Measurements from ENCODE around the gene GLUL. TPM values are rescaled to one million over a fixed set of nuclear protein-coding genes. Genes with fewer than 3 reads are reported as not detected.
"Not testable (repeated sequence)": the region's sequence is repeated elsewhere in the genome, so short reads cannot be mapped to it uniquely, and the experiment has no call there.

Gene GLUL
- total and polyA plus RNA-seq, 4 experiments from 2014 or later, result 78.5 to 96.0 (median 89.5) TPM

DNA sequence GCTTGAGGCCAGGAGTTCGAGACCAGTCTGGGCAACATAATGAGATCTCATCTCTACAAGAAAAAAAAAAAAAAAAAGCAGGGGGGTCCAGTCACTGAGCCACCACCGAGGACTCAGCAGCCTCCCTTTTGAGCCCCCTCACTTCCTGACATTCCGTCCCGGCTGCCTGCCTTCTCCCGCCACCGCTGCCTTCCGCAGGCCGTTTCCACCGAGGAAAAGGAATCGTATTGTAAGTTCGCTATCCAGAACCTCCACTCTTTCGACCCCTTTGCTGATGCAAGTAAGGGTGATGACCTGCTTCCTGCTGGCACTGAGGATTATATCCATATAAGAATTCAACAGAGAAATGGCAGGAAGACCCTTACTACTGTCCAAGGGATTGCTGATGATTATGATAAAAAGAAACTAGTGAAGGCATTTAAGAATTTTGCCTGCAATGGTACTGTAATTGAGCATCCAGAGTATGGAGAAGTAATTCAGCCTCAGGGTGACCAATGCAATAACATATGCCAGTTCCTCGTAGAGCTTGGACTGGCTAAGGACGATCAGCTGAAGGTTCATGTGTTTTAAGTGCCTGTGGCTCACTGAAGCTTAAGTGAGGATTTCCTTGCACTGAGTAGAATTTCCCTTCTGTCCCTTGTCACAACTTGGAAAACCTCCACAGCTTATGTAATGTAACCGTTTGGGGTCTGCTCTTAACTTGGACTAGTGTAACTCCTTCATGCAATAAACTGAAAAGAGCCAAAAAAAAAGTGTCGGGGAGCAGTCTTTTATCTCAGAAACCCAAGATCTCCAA is 55.6 kb downstream of the GLUL start:
- ChIA-PET CTCF (ENCODE audit: partially characterized antibody) (no interaction called here), POLR2A (ENCODE audit: partially characterized antibody) (no interaction called here)
- no peak overlapping the region for H3K27ac ChIP-seq (ENCODE audit: low read depth, low read length)
- H3K36me3 Mint-ChIP-seq, result no peaks in the 10 kb centered on the region
- no peak for DNase-seq
- peaks cover 0 to 2% of the 10 kb centered on the region in 2 donors for H3K27me3 Mint-ChIP-seq
- intact Hi-C loops (cut with micrococcal nuclease), result no loop called here
- H3K4me1 ChIP-seq (ENCODE audit: insufficient read depth, low read length), result no peaks in the 10 kb centered on the region
- no peaks in the 10 kb centered on the region for H3K27me3 ChIP-seq (ENCODE audit: insufficient read depth, low read length)
- H3K9me3 ChIP-seq (ENCODE audit: control insufficient read depth in 1 of 2, low read length in 2 of 2), result no peaks in the 10 kb centered on the region
- no peak overlapping the region for H3K4me3 Mint-ChIP-seq
- no peaks in the 10 kb centered on the region for H3K9me3 Mint-ChIP-seq
- H3K27ac Mint-ChIP-seq, result no peak overlapping the region
- H3K4me3 ChIP-seq (ENCODE audit: low read length in 2 of 2), result no peak overlapping the region
- H3K4me1 Mint-ChIP-seq, result peaks cover 0 to 1% (median 0%) of the 10 kb centered on the region in 4 donors
- H3K36me3 ChIP-seq (ENCODE audit: insufficient read depth, low read length), result no peaks in the 10 kb centered on the region

- H3K9me3 Mint-ChIP-seq; H3K4me1 ChIP-seq (ENCODE audit: insufficient read depth, low read length); DNase-seq; H3K27me3 Mint-ChIP-seq; H3K4me1 Mint-ChIP-seq; intact Hi-C loops (cut with micrococcal nuclease); H3K36me3 ChIP-seq (ENCODE audit: insufficient read depth, low read length); H3K36me3 Mint-ChIP-seq; H3K9me3 ChIP-seq (ENCODE audit: control insufficient read depth in 1 of 2, low read length in 2 of 2); H3K27ac ChIP-seq (ENCODE audit: low read depth, low read length); H3K27ac Mint-ChIP-seq; H3K4me3 ChIP-seq (ENCODE audit: low read length in 2 of 2); H3K27me3 ChIP-seq (ENCODE audit: insufficient read depth, low read length); POLR2A ChIA-PET (ENCODE audit: partially characterized antibody); H3K4me3 Mint-ChIP-seq: not testable (repeated sequence)
- CTCF ChIA-PET (ENCODE audit: partially characterized antibody), result interaction anchor here (0.6 kb wide), 1 partner anchor 38 kb away, joined by 3 read pairs; no protein-coding TSS in a partner anchor
Measured at GRCh38 chr1:182333071-182333571, 58.5 kb downstream of the GLUL start.

DNA sequence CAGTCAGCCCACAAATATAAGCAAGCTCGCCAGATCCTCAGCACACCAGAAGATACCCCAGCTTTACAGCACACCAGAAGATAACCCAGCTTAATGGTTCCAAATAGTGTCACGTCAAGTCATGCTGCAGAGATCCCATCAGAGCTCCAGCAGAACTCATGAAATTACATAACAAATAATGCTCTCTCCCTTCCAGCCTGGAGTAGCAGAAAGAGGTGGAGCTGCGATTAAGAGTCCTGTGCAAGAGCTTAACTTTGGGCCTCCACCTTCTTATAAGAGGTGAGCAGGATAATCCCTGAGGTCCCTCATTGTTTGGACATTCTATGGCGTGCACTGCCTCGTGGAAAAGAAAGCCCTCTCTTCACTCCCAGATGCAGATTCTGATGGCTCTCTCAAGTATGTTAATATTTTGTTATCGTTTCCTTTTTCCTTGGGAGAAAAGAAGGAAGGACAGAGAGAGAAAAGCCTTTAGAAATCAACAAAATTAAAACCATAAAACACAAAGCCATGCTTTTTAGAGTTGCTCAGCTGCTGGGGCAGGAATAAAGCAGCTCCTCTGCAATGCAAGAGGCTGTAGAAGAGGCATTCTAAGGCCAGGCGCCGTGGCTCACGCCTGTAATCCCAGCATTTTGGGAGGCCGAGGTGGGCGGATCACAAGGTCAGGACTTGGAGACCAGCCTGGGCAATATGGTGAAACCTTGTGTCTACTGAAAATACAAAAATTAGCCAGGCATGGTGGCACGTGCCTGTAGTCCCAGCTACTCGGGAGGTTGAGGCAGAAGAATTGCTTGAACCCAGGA is 59.1 kb downstream of the GLUL start:
- Mint-ChIP-seq H3K4me1 (peaks cover 0 to 1% (median 0%) of the 10 kb centered on the region in 4 donors), H3K27me3 (peaks cover 0 to 2% of the 10 kb centered on the region in 2 donors), H3K36me3 (no peaks in the 10 kb centered on the region), H3K27ac (no peak overlapping the region), H3K9me3 (no peaks in the 10 kb centered on the region), H3K4me3 (no peak overlapping the region)
- Histone ChIP-seq H3K27ac (ENCODE audit: low read depth, low read length) (no peak overlapping the region), H3K9me3 (ENCODE audit: control insufficient read depth in 1 of 2, low read length in 2 of 2) (no peaks in the 10 kb centered on the region), H3K4me1 (ENCODE audit: insufficient read depth, low read length) (no peaks in the 10 kb centered on the region), H3K36me3 (ENCODE audit: insufficient read depth, low read length) (no peaks in the 10 kb centered on the region), H3K4me3 (ENCODE audit: low read length in 2 of 2) (no peak overlapping the region), H3K27me3 (ENCODE audit: insufficient read depth, low read length) (no peaks in the 10 kb centered on the region)
- POLR2A ChIA-PET (ENCODE audit: partially characterized antibody), result no interaction called here
- intact Hi-C loops (cut with micrococcal nuclease), result no loop called here
- CTCF ChIA-PET (ENCODE audit: partially characterized antibody), result interaction anchor here (0.6 kb wide), 1 partner anchor 39 kb away, joined by 3 read pairs; no protein-coding TSS in a partner anchor
- no peak for DNase-seq

Other genes with a start within 250 kb of the GLUL start
- not detected for gene TEDDM1, start 8.9 kb upstream of the GLUL start, total RNA-seq
- gene TEDDM1, start 8.9 kb upstream of the GLUL start, polyA plus RNA-seq, result not detected
- gene RGSL1, start 58.4 kb upstream of the GLUL start, total RNA-seq, result not detected
- under 1 TPM in 1 of 2 donors, not detected in 1; 0.07 TPM for gene RGSL1, start 58.4 kb upstream of the GLUL start, polyA plus RNA-seq
- gene RNASEL, start 197.5 kb upstream of the GLUL start, total RNA-seq, result 10 to 100 TPM; 33.9 to 35.4 TPM
- gene RNASEL, start 197.5 kb upstream of the GLUL start, polyA plus RNA-seq, result 10 to 100 TPM in 1 of 2 donors, 1 to 10 TPM in 1; 4.5 to 11.6 TPM
- gene RGS16, start 212.6 kb upstream of the GLUL start, total RNA-seq, result 1 to 10 TPM; 1.3 to 1.4 TPM
- 1 to 10 TPM; 2.8 to 3.7 TPM for gene RGS16, start 212.6 kb upstream of the GLUL start, polyA plus RNA-seq